Hepatocyte (in vitro differentiated cells): Measurements from ENCODE around the gene CHD6. TPM values are rescaled to one million over a fixed set of nuclear protein-coding genes. Genes with fewer than 3 reads are reported as not detected.

Experiments used
- DNase-seq: peaks from one replicate; pipeline ENCODE4 v3.0.0-alpha.2; 2016; ENCODE audit warnings: low spot score
- H2AFZ ChIP-seq: fragments of 200-600 bp; sonication (generic); 2 replicates; pipeline ENCODE4 v1.6.0; 2016; ENCODE audit warnings: antibody characterized with exemption, mild to moderate bottlenecking
- H3K27ac ChIP-seq: fragments of 200-600 bp; sonication (generic); 2 replicates; pipeline ENCODE4 v1.5.1; 2016; ENCODE audit warnings: mild to moderate bottlenecking
- H3K27me3 ChIP-seq: fragments of 200-600 bp; sonication (generic); 2 replicates; pipeline ENCODE4 v1.6.1; 2016
- H3K36me3 ChIP-seq: fragments of 200-600 bp; sonication (generic); replicated peaks from 2 replicates; pipeline ENCODE4 v1.5.1; 2016; ENCODE audit warnings: low read depth; ENCODE audit not compliant: insufficient read depth
- H3K4me1 ChIP-seq: fragments of 200-600 bp; sonication (generic); 2 replicates; pipeline ENCODE4 v1.5.1; 2016; ENCODE audit warnings: mild to moderate bottlenecking, moderate library complexity; ENCODE audit not compliant: insufficient read depth
- H3K4me2 ChIP-seq: fragments of 200-600 bp; sonication (generic); 2 replicates; pipeline ENCODE4 v1.6.0; 2016
- H3K4me3 ChIP-seq: fragments of 200-600 bp; sonication (generic); 2 replicates; pipeline ENCODE4 v1.5.1; 2016; ENCODE audit warnings: mild to moderate bottlenecking
- H3K79me2 ChIP-seq: fragments of 200-600 bp; sonication (generic); 2 replicates; pipeline ENCODE4 v1.6.0; 2017; ENCODE audit warnings: mild to moderate bottlenecking
- H3K9me2 ChIP-seq: fragments of 200-600 bp; sonication (generic); replicated peaks from 2 replicates; pipeline ENCODE4 v1.6.0; 2017; ENCODE audit warnings: mild to moderate bottlenecking; ENCODE audit not compliant: insufficient read depth
- H3K9me3 ChIP-seq: fragments of 200-600 bp; sonication (generic); 2 replicates; pipeline ENCODE4 v1.5.1; 2016; ENCODE audit warnings: low read depth, mild to moderate bottlenecking
- H4K20me1 ChIP-seq: fragments of 200-600 bp; sonication (generic); 2 replicates; pipeline ENCODE4 v1.6.0; 2016; ENCODE audit warnings: mild to moderate bottlenecking; ENCODE audit not compliant: insufficient read depth, poor library complexity, severe bottlenecking
- EZH2 ChIP-seq: fragments of 200-600 bp; sonication (generic); IDR thresholded peaks from 2 replicates; pipeline ENCODE4 v1.6.1; 2016; ENCODE audit warnings: antibody characterized with exemption, mild to moderate bottlenecking, borderline replicate concordance
- EZH2phosphoT487 ChIP-seq: fragments of 200-600 bp; sonication (generic); IDR thresholded peaks from one replicate; pipeline ENCODE4 v1.6.1; 2018; ENCODE audit warnings: antibody characterized with exemption, mild to moderate bottlenecking, low read depth, moderate library complexity; ENCODE audit not compliant: unreplicated experiment, severe bottlenecking
- WGBS: methylation state at CpG from one replicate; pipeline ENCODE4 v1.1.6; 2016; ENCODE audit warnings: low lambda C conversion rate; ENCODE audit errors: missing lambda C conversion rate; 5-methylcytosine and 5-hydroxymethylcytosine counted together
- polyA plus RNA-seq: library from polyadenylated mRNA; unstranded; fragments of >200 nt; fragmentation: Nextera tagmentation; extraction: Ambion mirVana; gene quantifications from 2 replicates; pipeline ENCODE4 v1.2.1, GENCODE V29; 2016
- total RNA-seq: library from RNA; depleted of rRNA; stranded (reverse); fragments of >200 nt; gene quantifications from 2 replicates; pipeline ENCODE4 v1.2.3, GENCODE V29; 2014
- TF ChIP-seq, protein P1 (sequence below): fragments of 200-600 bp; sonication (generic); IDR thresholded peaks from 2 replicates; pipeline ENCODE4 v1.5.1; 2016; ENCODE audit warnings: antibody characterized with exemption, mild to moderate bottlenecking; ENCODE audit not compliant: poor library complexity

CHD6 gene
- total and polyA plus RNA-seq, 2 experiments from 2014 or later, result 31.0 to 56.0 TPM

- peaks cover 3% of the 10 kb centered on the region for H4K20me1 ChIP-seq
- peak within 1 kb of the TSS; percentile 26 for H3K4me3 ChIP-seq
- 13% methylated on average over 40 of the region's 93 CpGs for WGBS
- peaks cover 42% of the 10 kb centered on the region for H3K27me3 ChIP-seq
- H3K27ac ChIP-seq, result no peak within 1 kb of the TSS
- no peak for TF ChIP-seq EZH2phosphoT487
- TF ChIP-seq EZH2, result no peak
- TF ChIP-seq, protein P1, sequence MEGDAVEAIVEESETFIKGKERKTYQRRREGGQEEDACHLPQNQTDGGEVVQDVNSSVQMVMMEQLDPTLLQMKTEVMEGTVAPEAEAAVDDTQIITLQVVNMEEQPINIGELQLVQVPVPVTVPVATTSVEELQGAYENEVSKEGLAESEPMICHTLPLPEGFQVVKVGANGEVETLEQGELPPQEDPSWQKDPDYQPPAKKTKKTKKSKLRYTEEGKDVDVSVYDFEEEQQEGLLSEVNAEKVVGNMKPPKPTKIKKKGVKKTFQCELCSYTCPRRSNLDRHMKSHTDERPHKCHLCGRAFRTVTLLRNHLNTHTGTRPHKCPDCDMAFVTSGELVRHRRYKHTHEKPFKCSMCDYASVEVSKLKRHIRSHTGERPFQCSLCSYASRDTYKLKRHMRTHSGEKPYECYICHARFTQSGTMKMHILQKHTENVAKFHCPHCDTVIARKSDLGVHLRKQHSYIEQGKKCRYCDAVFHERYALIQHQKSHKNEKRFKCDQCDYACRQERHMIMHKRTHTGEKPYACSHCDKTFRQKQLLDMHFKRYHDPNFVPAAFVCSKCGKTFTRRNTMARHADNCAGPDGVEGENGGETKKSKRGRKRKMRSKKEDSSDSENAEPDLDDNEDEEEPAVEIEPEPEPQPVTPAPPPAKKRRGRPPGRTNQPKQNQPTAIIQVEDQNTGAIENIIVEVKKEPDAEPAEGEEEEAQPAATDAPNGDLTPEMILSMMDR, result no peak
- H3K9me2 ChIP-seq, result no peaks in the 10 kb centered on the region
- DNase-seq, result peak; percentile 62
- no peaks in the 10 kb centered on the region for H3K36me3 ChIP-seq
- no peaks in the 10 kb centered on the region for H3K4me1 ChIP-seq
- no peaks in the 10 kb centered on the region for H3K9me3 ChIP-seq
- peak within 1 kb of the TSS; percentile 56 for H2AFZ ChIP-seq
- peak within 1 kb of the TSS; percentile 87 for H3K4me2 ChIP-seq
- no peaks in the 10 kb centered on the region for H3K79me2 ChIP-seq
These were observed 251.4 kb downstream of the CHD6 start, which contains the start of gene EMILIN3 for GRCh38 chr20:41366546-41367392. Gene EMILIN3 (minus strand): TSS chr20:41366818. CDS start chr20:41366634, 184 bp downstream.

- Histone ChIP-seq H3K9me3 (no peaks in the 10 kb centered on the region), H3K4me2 (peak overlapping the region; percentile 87), H3K4me3 (peak overlapping the region; percentile 26), H3K79me2 (no peaks in the 10 kb centered on the region), H3K4me1 (no peaks in the 10 kb centered on the region), H3K27ac (no peak overlapping the region), H2AFZ (no peak overlapping the region), H3K36me3 (no peaks in the 10 kb centered on the region), H4K20me1 (peaks cover 3% of the 10 kb centered on the region), H3K9me2 (no peaks in the 10 kb centered on the region), H3K27me3 (peaks cover 42% of the 10 kb centered on the region)
- peak; percentile 42 for DNase-seq
- peak; percentile 47 for TF ChIP-seq EZH2phosphoT487
- TF ChIP-seq EZH2, result no peak
- TF ChIP-seq, protein P1, result no peak
- WGBS, result 16% methylated on average over 30 of the region's 76 CpGs
These were observed 252.2 kb downstream of the CHD6 start for GRCh38 chr20:41365777-41366545.

DNA sequence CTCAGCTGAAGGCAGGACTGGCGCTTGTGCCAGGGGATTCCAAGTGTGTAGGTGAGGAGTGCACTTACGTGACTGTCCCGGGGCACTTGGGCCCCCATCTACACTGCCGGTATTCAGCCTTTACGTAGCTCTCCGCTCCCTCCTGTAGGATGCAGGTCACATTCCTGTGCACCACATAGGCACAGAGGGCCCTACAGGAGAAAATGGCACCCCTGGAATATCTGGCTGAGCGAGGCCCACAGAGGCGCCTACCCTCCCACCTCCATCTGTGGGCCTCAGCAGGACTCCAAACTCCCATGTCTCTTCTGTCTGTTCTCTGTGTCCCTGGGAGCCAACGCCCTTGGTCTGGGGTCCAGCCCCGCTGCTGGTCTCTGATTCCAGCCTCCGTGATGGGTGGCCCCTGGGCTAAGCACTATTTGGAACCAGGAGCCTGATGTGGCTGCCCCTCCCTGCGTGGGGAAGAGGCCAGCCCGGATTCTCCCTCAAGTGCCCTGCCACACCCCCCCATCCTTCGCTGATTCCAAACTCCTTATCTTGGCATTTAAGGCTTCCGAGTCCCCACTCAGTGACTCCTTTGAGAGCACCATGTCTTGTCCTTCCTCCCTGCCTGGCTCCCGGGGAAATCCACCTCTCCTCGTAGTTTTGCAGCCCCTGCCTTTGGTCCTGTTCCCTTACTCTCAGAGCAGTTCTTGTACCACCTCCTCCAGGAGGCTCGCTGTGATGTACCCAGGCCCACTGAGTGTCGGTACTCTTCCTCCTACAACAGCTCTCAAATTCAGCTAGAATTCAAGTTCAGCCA is 253.0 kb downstream of the CHD6 start:
- no peak overlapping the region for H3K4me3 ChIP-seq
- 90% methylated on average over 19 of the region's 19 CpGs for WGBS

More for the DNA sequence above, 253.0 kb downstream of the CHD6 start:
- TF ChIP-seq, protein P1, result no peak
- no peak for TF ChIP-seq EZH2
- TF ChIP-seq EZH2phosphoT487, result no peak
- no peaks in the 10 kb centered on the region for H3K36me3 ChIP-seq
- H3K79me2 ChIP-seq, result no peaks in the 10 kb centered on the region
- H3K9me3 ChIP-seq, result no peaks in the 10 kb centered on the region
- DNase-seq, result no peak
- H3K4me1 ChIP-seq, result no peaks in the 10 kb centered on the region
- no peaks in the 10 kb centered on the region for H3K9me2 ChIP-seq
- no peak overlapping the region for H2AFZ ChIP-seq
- no peak overlapping the region for H3K27ac ChIP-seq
- H3K4me2 ChIP-seq, result peak overlapping the region; percentile 87
- H4K20me1 ChIP-seq, result peaks cover 3% of the 10 kb centered on the region
- peaks cover 42% of the 10 kb centered on the region for H3K27me3 ChIP-seq
